Measurements from ENCODE around the gene SPTBN1.

The SPTBN1 gene

GRCh38 chr2:54710216-54710615 is 254.1 kb downstream of the SPTBN1 start:
- TF ChIP-seq PPARA (CRISPR knock-in tag; IDR thresholded peaks at IDR 0.05; ENCODE audit: borderline replicate concordance) (no peak), ZFP3 (CRISPR knock-in tag; IDR thresholded peaks at IDR 0.05) (no peak), ZC3H10 (CRISPR knock-in tag; IDR thresholded peaks at IDR 0.05) (no peak), ZNF70 (CRISPR knock-in tag; IDR thresholded peaks at IDR 0.05) (no peak), ZFP30 (CRISPR knock-in tag; IDR thresholded peaks at IDR 0.05) (no peak)
- no peak for ATAC-seq

- TF ChIP-seq ESRRG (CRISPR knock-in tag; IDR thresholded peaks at IDR 0.05) (no peak), ISL1 (CRISPR knock-in tag; IDR thresholded peaks at IDR 0.05) (no peak), TSHZ2 (CRISPR knock-in tag; IDR thresholded peaks at IDR 0.05) (no peak), GLIS3 (CRISPR knock-in tag; IDR thresholded peaks at IDR 0.05) (no peak)
- ATAC-seq, result no peak
These were observed 256.4 kb downstream of the SPTBN1 start for GRCh38 chr2:54712516-54712915.

GRCh38 chr2:54714996-54715395 is 258.9 kb downstream of the SPTBN1 start:
- ATAC-seq, result no peak
- TF ChIP-seq CSRNP3 (CRISPR knock-in tag; IDR thresholded peaks at IDR 0.05) (no peak), PPARA (CRISPR knock-in tag; IDR thresholded peaks at IDR 0.05; ENCODE audit: borderline replicate concordance) (no peak)

- ATAC-seq, result no peak
These were observed 260.2 kb downstream of the SPTBN1 start for GRCh38 chr2:54716375-54716774.

More at GRCh38 chr2:54716375-54716774, 260.2 kb downstream of the SPTBN1 start:
- TF ChIP-seq ZNF70 (CRISPR knock-in tag; IDR thresholded peaks at IDR 0.05) (no peak), TOX (CRISPR knock-in tag; IDR thresholded peaks at IDR 0.05; ENCODE audit: borderline replicate concordance) (no peak), PPARA (CRISPR knock-in tag; IDR thresholded peaks at IDR 0.05; ENCODE audit: borderline replicate concordance) (no peak), CSRNP3 (CRISPR knock-in tag; IDR thresholded peaks at IDR 0.05) (no peak), ZFP30 (CRISPR knock-in tag; IDR thresholded peaks at IDR 0.05) (no peak), CREB5 (CRISPR knock-in tag; IDR thresholded peaks at IDR 0.05; ENCODE audit: low read depth) (no peak), ESRRG (CRISPR knock-in tag; IDR thresholded peaks at IDR 0.05) (no peak), ARNTL (CRISPR knock-in tag; IDR thresholded peaks at IDR 0.05; ENCODE audit: borderline replicate concordance, low read depth) (no peak), OSR1 (CRISPR knock-in tag; IDR thresholded peaks at IDR 0.05) (no peak), ZNF565 (CRISPR knock-in tag; conservative IDR thresholded peaks at IDR 0.05; ENCODE audit: low read depth) (no peak), GLIS3 (CRISPR knock-in tag; IDR thresholded peaks at IDR 0.05) (no peak), ZC3H10 (CRISPR knock-in tag; IDR thresholded peaks at IDR 0.05) (no peak), CSDC2 (CRISPR knock-in tag; IDR thresholded peaks at IDR 0.05) (no peak), TSHZ2 (CRISPR knock-in tag; IDR thresholded peaks at IDR 0.05) (no peak), RARB (CRISPR knock-in tag; IDR thresholded peaks at IDR 0.05) (no peak), TCF4 (CRISPR knock-in tag; IDR thresholded peaks at IDR 0.05; ENCODE audit: borderline replicate concordance) (no peak), SNAI2 (CRISPR knock-in tag; IDR thresholded peaks at IDR 0.05) (no peak), ISL1 (CRISPR knock-in tag; IDR thresholded peaks at IDR 0.05) (no peak)
